Fibroblast of lung (primary cell): Measurements from ENCODE around the gene TNNI3K. TPM values are rescaled to one million over a fixed set of nuclear protein-coding genes. Genes with fewer than 3 reads are reported as not detected.
A peak's percentile ranks its signal among the peaks of the same experiment; 100 is the strongest.

Experiments
- DNase-seq, 2 donors: peaks; one replicate each; pipeline versions ENCODE4 v3.0.0 to v3.0.0-alpha.2; 2010; ENCODE audit warnings: low read depth in 2 of 2
- H2AFZ ChIP-seq: 2 replicates; pipeline ENCODE4 v1.5.1; 2012; ENCODE audit warnings: low read length, control low read depth, inconsistent platforms
- H3K27ac ChIP-seq: 2 replicates; pipeline ENCODE4 v1.5.1; 2011; ENCODE audit warnings: low read length, control low read depth; ENCODE audit not compliant: insufficient read depth
- H3K27me3 ChIP-seq: 2 replicates; pipeline ENCODE4 v1.5.1; 2011; ENCODE audit warnings: mild to moderate bottlenecking, low read length; ENCODE audit not compliant: control insufficient read depth, insufficient read depth
- H3K36me3 ChIP-seq: 2 replicates; pipeline ENCODE4 v1.5.1; 2011; ENCODE audit warnings: low read length; ENCODE audit not compliant: control insufficient read depth, insufficient read depth
- H3K4me1 ChIP-seq: 2 replicates; pipeline ENCODE4 v1.5.1; 2011; ENCODE audit warnings: low read length; ENCODE audit not compliant: control insufficient read depth, insufficient read depth; ENCODE audit errors: extremely low read depth
- H3K4me2 ChIP-seq: 2 replicates; pipeline ENCODE4 v1.5.1; 2011; ENCODE audit warnings: low read length, control low read depth; ENCODE audit not compliant: insufficient read depth; ENCODE audit errors: extremely low read depth
- H3K4me3 ChIP-seq, 4 experiments: fragments of 200-600 bp in 1 of 4; sonication (generic) in 1 of 4; replicated peaks in 1 of 4; 2 replicates each; pipeline ENCODE4 v1.5.1; 2011 to 2016; ENCODE audit warnings: low read length in 4 of 4, low read depth in 3 of 4, mild to moderate bottlenecking in 3 of 4, control low read depth in 2 of 4, inconsistent platforms in 1 of 4, mixed read lengths in 1 of 4; ENCODE audit not compliant: insufficient read depth in 1 of 4; ENCODE audit errors: control extremely low read depth in 1 of 4
- H3K79me2 ChIP-seq: 2 replicates; pipeline ENCODE4 v1.5.1; 2012; ENCODE audit warnings: mild to moderate bottlenecking, low read length, inconsistent platforms; ENCODE audit not compliant: control insufficient read depth, insufficient read depth
- H3K9ac ChIP-seq: 2 replicates; pipeline ENCODE4 v1.5.1; 2011; ENCODE audit warnings: mild to moderate bottlenecking, low read length, control low read depth; ENCODE audit not compliant: insufficient read depth
- H3K9me3 ChIP-seq: 2 replicates; pipeline ENCODE4 v1.5.1; 2012; ENCODE audit warnings: low read depth, low read length; ENCODE audit not compliant: control insufficient read depth, insufficient read depth
- H4K20me1 ChIP-seq: 2 replicates; pipeline ENCODE4 v1.5.1; 2011; ENCODE audit warnings: low read length; ENCODE audit not compliant: control insufficient read depth, insufficient read depth; ENCODE audit errors: extremely low read depth
- CTCF ChIP-seq, 2 donors: IDR thresholded peaks in 1 of 2; conservative IDR thresholded peaks in 1 of 2; 1 replicate in 1 of 2; 2 replicates in 1 of 2; pipeline ENCODE4 v1.5.1; 2011 to 2012; ENCODE audit warnings: low read length in 2 of 2, control low read depth in 1 of 2, inconsistent platforms in 1 of 2, low read depth in 1 of 2, mild to moderate bottlenecking in 1 of 2
- EZH2 ChIP-seq: IDR thresholded peaks from 2 replicates; pipeline ENCODE4 v1.5.1; 2012; ENCODE audit warnings: low read length, control low read depth, mild to moderate bottlenecking; ENCODE audit errors: missing control alignments
- polyA plus RNA-seq, 2 donors: library from polyadenylated mRNA; depleted of rRNA in 1 of 2; stranded (reverse) in 1 of 2; unstranded in 1 of 2; fragments of >200 nt; gene quantifications; 2 replicates each; pipeline ENCODE4 v1.2.1, GENCODE V29; 2011 to 2012; ENCODE audit warnings: missing spikeins in 1 of 2
- total RNA-seq: library from RNA; depleted of rRNA; stranded (reverse); fragments of >200 nt; gene quantifications from 2 replicates; pipeline ENCODE4 v1.2.1, GENCODE V29; 2014

The TNNI3K gene
- total and polyA plus RNA-seq, 2 donors (not counting 1 experiment from before 2014, with no cell fraction given) = 0.66 to 0.91 TPM

- H3K4me1 ChIP-seq = no peaks in the 10 kb centered on the region
- H2AFZ ChIP-seq = no peak overlapping the region
- no peaks in the 10 kb centered on the region for H3K79me2 ChIP-seq
- no peak for TF ChIP-seq CTCF (conservative IDR thresholded peaks at IDR 0.05 in 1 of 2, IDR thresholded peaks at IDR 0.05 in 1 of 2; ENCODE audit: low read depth in 1 of 2, low read length in 2 of 2)
- TF ChIP-seq EZH2 = no peak
- no peaks in the 10 kb centered on the region for H3K9me3 ChIP-seq
- peak in 1 of 2 donors; percentile 34 for DNase-seq
- no peak overlapping the region for H3K9ac ChIP-seq
- no peaks in the 10 kb centered on the region for H3K36me3 ChIP-seq
- no peak overlapping the region for H3K4me2 ChIP-seq
- H4K20me1 ChIP-seq = no peaks in the 10 kb centered on the region
- no peak overlapping the region for H3K4me3 ChIP-seq
- H3K27ac ChIP-seq = no peak overlapping the region
- H3K27me3 ChIP-seq = no peaks in the 10 kb centered on the region
Measured at GRCh38 chr1:74356493-74356892, 121.3 kb downstream of the TNNI3K start.

GRCh38 chr1:74357150-74357549 lies 122.0 kb downstream of the TNNI3K start:
- H3K9me3 ChIP-seq = no peaks in the 10 kb centered on the region
- no peak overlapping the region for H3K4me3 ChIP-seq
- H3K9ac ChIP-seq = no peak overlapping the region
- no peaks in the 10 kb centered on the region for H3K4me1 ChIP-seq
- TF ChIP-seq CTCF (conservative IDR thresholded peaks at IDR 0.05 in 1 of 2, IDR thresholded peaks at IDR 0.05 in 1 of 2; ENCODE audit: low read depth in 1 of 2, low read length in 2 of 2) (no peak), EZH2 (no peak)
- no peak overlapping the region for H3K27ac ChIP-seq
- H2AFZ ChIP-seq = no peak overlapping the region
- no peak for DNase-seq
- H3K36me3 ChIP-seq = no peaks in the 10 kb centered on the region
- H3K4me2 ChIP-seq = no peak overlapping the region
- no peaks in the 10 kb centered on the region for H3K27me3 ChIP-seq
- H4K20me1 ChIP-seq = no peaks in the 10 kb centered on the region
- no peaks in the 10 kb centered on the region for H3K79me2 ChIP-seq

GRCh38 chr1:74357756-74358155 lies 122.6 kb downstream of the TNNI3K start:
- H3K9ac ChIP-seq = no peak overlapping the region
- H3K36me3 ChIP-seq = no peaks in the 10 kb centered on the region
- TF ChIP-seq EZH2 (no peak), CTCF (conservative IDR thresholded peaks at IDR 0.05 in 1 of 2, IDR thresholded peaks at IDR 0.05 in 1 of 2; ENCODE audit: low read depth in 1 of 2, low read length in 2 of 2) (no peak)
- no peaks in the 10 kb centered on the region for H4K20me1 ChIP-seq
- no peak overlapping the region for H3K27ac ChIP-seq
- DNase-seq = no peak
- H3K4me3 ChIP-seq = no peak overlapping the region
- no peaks in the 10 kb centered on the region for H3K79me2 ChIP-seq
- no peaks in the 10 kb centered on the region for H3K27me3 ChIP-seq
- H3K4me1 ChIP-seq = no peaks in the 10 kb centered on the region
- H3K9me3 ChIP-seq = no peaks in the 10 kb centered on the region
- H3K4me2 ChIP-seq = no peak overlapping the region
- H2AFZ ChIP-seq = no peak overlapping the region
